ENCODE results near the gene CDK5RAP3.

CDK5RAP3 gene

GRCh38 chr17:47989159-47989558 is 18.2 kb downstream of the CDK5RAP3 start:
- Histone ChIP-seq H3K9ac (no peak overlapping the region), H3K4me1 (peaks cover 0 to 19% (median under 1%) of the 10 kb centered on the region in 10 experiments; a peak in 8 of 20 replicates), H3K27ac (no peak overlapping the region), H4K20me1 (no peaks in the 10 kb centered on the region; a peak in 1 of 22 replicates), H3K4me2 (no peak overlapping the region), H3K4me3 (no peak overlapping the region), H3K27me3 (no peaks in the 10 kb centered on the region), H3K36me3 (peaks cover 5 to 14% (median 12%) of the 10 kb centered on the region in 11 experiments; a peak in 18 of 22 replicates), H3K9me3 (replicated peaks in 1 of 11) (no peaks in the 10 kb centered on the region)
- TF ChIP-seq Cebpa-rat (IDR thresholded peaks at IDR 0.05): no peak

DNA sequence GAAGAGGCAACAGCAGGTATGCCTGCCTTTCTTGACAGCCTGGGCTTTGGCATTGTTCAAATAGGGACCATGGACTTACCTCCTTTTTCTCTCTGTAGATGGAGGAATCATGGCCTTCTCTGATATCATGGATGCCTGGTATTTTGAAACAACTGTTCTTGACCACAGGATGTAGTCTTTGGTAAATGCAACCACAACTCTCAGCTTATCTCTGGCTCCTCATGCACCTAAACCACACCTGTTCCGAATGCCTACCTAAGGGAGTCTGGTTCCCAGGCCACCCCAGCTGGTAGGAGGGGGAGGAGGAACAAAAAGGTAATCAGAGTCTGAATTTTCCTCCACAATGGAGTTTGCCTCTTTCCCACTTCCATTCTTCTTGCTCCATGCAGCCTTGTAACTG is 18.8 kb downstream of the CDK5RAP3 start:
- Histone ChIP-seq H3K4me3 (no peak overlapping the region), H3K36me3 (peaks cover 0 to 9% (median 7%) of the 10 kb centered on the region in 11 experiments; a peak in 7 of 22 replicates), H3K27me3 (no peaks in the 10 kb centered on the region), H3K9ac (no peak overlapping the region), H3K4me2 (no peak overlapping the region), H3K27ac (no peak overlapping the region), H3K4me1 (peaks cover 0 to 16% (median 0%) of the 10 kb centered on the region in 10 experiments; a peak in 5 of 20 replicates), H3K9me3 (replicated peaks in 1 of 11) (no peaks in the 10 kb centered on the region), H4K20me1 (no peaks in the 10 kb centered on the region)
- no peak for TF ChIP-seq Cebpa-rat (IDR thresholded peaks at IDR 0.05)

DNA sequence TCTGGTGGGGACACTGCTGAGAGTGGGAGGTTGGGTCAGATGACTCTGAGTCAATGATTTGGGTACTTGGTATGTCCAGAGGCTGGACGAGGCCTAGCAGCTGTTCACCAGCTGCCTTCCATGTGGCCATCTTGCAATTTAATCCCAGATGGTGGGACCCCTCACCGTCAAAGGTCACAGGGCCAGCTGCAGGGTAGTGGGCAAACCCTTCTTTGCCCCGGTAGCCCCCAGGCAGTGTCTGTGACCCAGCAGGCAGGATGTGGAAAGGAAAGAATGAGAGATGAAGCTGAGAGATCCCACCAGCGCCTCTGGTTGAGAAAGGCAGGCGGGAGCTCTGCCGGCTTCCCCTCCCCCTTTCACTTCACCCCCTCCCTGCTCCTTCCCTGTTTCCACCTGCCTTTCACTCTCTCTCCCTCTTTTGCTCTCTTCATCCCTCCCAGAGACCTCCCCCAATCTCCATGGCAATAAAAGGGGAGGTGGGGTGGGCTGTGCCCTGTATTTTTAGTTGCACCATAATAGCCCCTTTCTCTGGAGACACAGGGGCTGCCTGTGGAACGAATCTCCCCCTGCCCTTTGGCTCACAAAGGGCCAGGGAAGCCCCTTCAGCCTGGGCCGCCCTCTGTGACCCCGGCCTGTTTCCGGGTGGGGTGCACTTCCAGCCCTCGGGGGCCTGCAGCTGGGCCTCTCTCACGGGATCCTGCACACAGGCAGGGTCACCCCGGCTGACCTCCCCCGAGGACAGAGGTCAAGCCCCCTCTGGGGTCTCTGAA is 20.2 kb downstream of the CDK5RAP3 start:
- no peak for TF ChIP-seq Cebpa-rat (IDR thresholded peaks at IDR 0.05)
- no peak overlapping the region for H3K4me3 ChIP-seq
- peaks cover 0 to 20% (median 0%) of the 10 kb centered on the region in 10 experiments; a peak in 5 of 20 replicates for H3K4me1 ChIP-seq
- H4K20me1 ChIP-seq: no peaks in the 10 kb centered on the region
- no peaks in the 10 kb centered on the region for H3K9me3 ChIP-seq (replicated peaks in 1 of 11)
- H3K4me2 ChIP-seq: peak overlapping the region in 3 of 11 experiments; percentile 13 to 28 (median 18); a peak in 3 of 22 replicates
- no peaks in the 10 kb centered on the region for H3K27me3 ChIP-seq
- H3K36me3 ChIP-seq: no peaks in the 10 kb centered on the region
- no peak overlapping the region for H3K9ac ChIP-seq
- no peak overlapping the region for H3K27ac ChIP-seq

DNA sequence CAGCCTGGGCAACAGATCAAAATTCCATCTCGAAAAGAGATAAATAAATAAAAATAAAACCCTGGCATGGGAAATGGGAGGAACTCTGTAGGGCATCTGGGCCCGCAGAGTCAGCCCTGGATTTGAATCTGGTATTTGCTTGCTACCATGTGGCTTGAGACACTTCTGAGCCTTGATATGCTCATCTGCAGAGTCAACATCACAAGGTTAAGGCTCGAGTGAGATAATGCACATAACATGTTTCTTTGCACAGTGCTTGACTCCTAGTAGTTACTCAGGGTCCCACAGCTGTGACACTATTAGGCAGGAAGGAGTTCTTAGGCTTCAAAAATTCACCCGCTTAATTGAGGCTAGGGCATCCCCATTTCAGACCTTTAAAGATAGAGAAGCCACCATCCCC is 21.3 kb downstream of the CDK5RAP3 start:
- no peak overlapping the region for H3K4me3 ChIP-seq
- no peak overlapping the region for H3K27ac ChIP-seq
- no peak overlapping the region for H3K4me2 ChIP-seq
- H3K9me3 ChIP-seq (replicated peaks in 1 of 11): no peaks in the 10 kb centered on the region
- H4K20me1 ChIP-seq: no peaks in the 10 kb centered on the region
- H3K9ac ChIP-seq: no peak overlapping the region
- H3K4me1 ChIP-seq: peaks cover 0 to 25% (median under 1%) of the 10 kb centered on the region in 10 experiments; a peak in 10 of 20 replicates
- no peak for TF ChIP-seq Cebpa-rat (IDR thresholded peaks at IDR 0.05)
- no peaks in the 10 kb centered on the region for H3K36me3 ChIP-seq
- no peaks in the 10 kb centered on the region for H3K27me3 ChIP-seq

DNA sequence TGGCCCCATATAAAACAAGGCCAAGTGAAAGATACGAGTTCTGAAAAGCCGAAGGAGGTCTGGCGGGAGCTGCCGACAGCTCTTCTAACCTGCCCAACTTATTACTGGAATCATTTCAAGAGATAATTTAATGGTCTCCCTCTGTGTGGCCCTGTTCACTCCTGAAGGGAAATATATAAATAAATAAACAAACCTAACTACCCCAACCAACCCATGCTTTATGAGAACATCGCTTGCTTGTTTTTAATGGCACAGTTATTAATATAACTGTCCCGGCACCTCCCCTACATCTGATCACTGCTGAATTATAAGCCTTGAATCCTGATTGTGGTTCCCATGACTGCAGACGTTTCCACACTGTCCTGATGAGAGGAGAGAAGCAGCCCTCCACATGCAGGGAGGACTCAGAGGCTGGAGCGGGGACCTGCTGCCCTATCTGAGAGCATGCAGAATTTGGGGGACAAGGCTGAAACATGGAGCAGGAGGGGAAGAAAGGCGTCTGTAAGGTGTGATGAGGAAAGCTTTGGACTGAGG is 22.2 kb downstream of the CDK5RAP3 start:
- no peaks in the 10 kb centered on the region for H4K20me1 ChIP-seq
- no peak for TF ChIP-seq Cebpa-rat (IDR thresholded peaks at IDR 0.05)
- no peaks in the 10 kb centered on the region for H3K27me3 ChIP-seq
- no peaks in the 10 kb centered on the region for H3K36me3 ChIP-seq
- H3K4me3 ChIP-seq: no peak overlapping the region
- H3K9ac ChIP-seq: no peak overlapping the region
- H3K27ac ChIP-seq: no peak overlapping the region
- no peaks in the 10 kb centered on the region for H3K9me3 ChIP-seq (replicated peaks in 1 of 11)
- no peak overlapping the region for H3K4me2 ChIP-seq
- H3K4me1 ChIP-seq: peaks cover 0 to 34% (median 8%) of the 10 kb centered on the region in 10 experiments; a peak in 13 of 20 replicates

GRCh38 chr17:47993964-47994363 is 23.1 kb downstream of the CDK5RAP3 start:
- H3K9ac ChIP-seq: no peak overlapping the region
- H3K4me3 ChIP-seq: no peak overlapping the region
- no peak overlapping the region for H3K27ac ChIP-seq
- H3K9me3 ChIP-seq (replicated peaks in 1 of 11): no peaks in the 10 kb centered on the region
- peaks cover 0 to 37% (median 11%) of the 10 kb centered on the region in 10 experiments; a peak in 14 of 20 replicates for H3K4me1 ChIP-seq
- no peak for TF ChIP-seq Cebpa-rat (IDR thresholded peaks at IDR 0.05)
- no peak overlapping the region for H3K4me2 ChIP-seq
- H3K36me3 ChIP-seq: no peaks in the 10 kb centered on the region
- no peaks in the 10 kb centered on the region for H3K27me3 ChIP-seq
- no peaks in the 10 kb centered on the region for H4K20me1 ChIP-seq

- Histone ChIP-seq H3K36me3 (no peaks in the 10 kb centered on the region), H3K9ac (no peak overlapping the region), H3K9me3 (replicated peaks in 1 of 11) (no peaks in the 10 kb centered on the region), H3K4me2 (no peak overlapping the region), H3K27ac (no peak overlapping the region), H3K27me3 (no peaks in the 10 kb centered on the region), H3K4me3 (no peak overlapping the region), H4K20me1 (no peaks in the 10 kb centered on the region), H3K4me1 (peaks cover 0 to 45% (median 18%) of the 10 kb centered on the region in 10 experiments; a peak in 16 of 20 replicates)
- no peak for TF ChIP-seq Cebpa-rat (IDR thresholded peaks at IDR 0.05)
These were observed 23.8 kb downstream of the CDK5RAP3 start for GRCh38 chr17:47994724-47995123.

GRCh38 chr17:47995241-47995935 is 24.5 kb downstream of the CDK5RAP3 start:
- Histone ChIP-seq H3K4me3 (no peak overlapping the region), H3K27me3 (no peaks in the 10 kb centered on the region), H3K4me2 (no peak overlapping the region), H4K20me1 (no peaks in the 10 kb centered on the region), H3K9ac (no peak overlapping the region; a peak in 1 of 22 replicates), H3K9me3 (replicated peaks in 1 of 11) (no peaks in the 10 kb centered on the region), H3K4me1 (peaks cover 0 to 51% (median 24%) of the 10 kb centered on the region in 10 experiments; a peak in 16 of 20 replicates), H3K27ac (no peak overlapping the region), H3K36me3 (no peaks in the 10 kb centered on the region)
- no peak for TF ChIP-seq Cebpa-rat (IDR thresholded peaks at IDR 0.05)

- Histone ChIP-seq H3K4me2 (peak overlapping the region in 1 of 11 experiments; percentile 13; a peak in 2 of 22 replicates), H3K27ac (no peak overlapping the region), H3K4me1 (peaks cover 0 to 53% (median 30%) of the 10 kb centered on the region in 10 experiments; a peak in 17 of 20 replicates), H4K20me1 (no peaks in the 10 kb centered on the region), H3K9ac (no peak overlapping the region), H3K9me3 (replicated peaks in 1 of 11) (no peaks in the 10 kb centered on the region), H3K36me3 (no peaks in the 10 kb centered on the region), H3K27me3 (no peaks in the 10 kb centered on the region), H3K4me3 (no peak overlapping the region)
- TF ChIP-seq Cebpa-rat (IDR thresholded peaks at IDR 0.05): no peak
These were observed 25.3 kb downstream of the CDK5RAP3 start for GRCh38 chr17:47996201-47996600.
